Vagina (tissue), 2 donors: Measurements from ENCODE around the gene KRTAP10-3.

Source experiments
- POLR2A ChIP-seq, 2 donors: fragments of 450-650 bp; IDR thresholded peaks; one replicate each; pipeline ENCODE4 v1.6.1; 2017; ENCODE audit warnings: antibody characterized with exemption in 2 of 2, mild to moderate bottlenecking in 2 of 2, moderate library complexity in 2 of 2
- POLR2AphosphoS5 ChIP-seq, 2 donors: sonication (generic); formaldehyde crosslinking; IDR thresholded peaks; one replicate each; pipeline ENCODE4 v1.9.0; 2017; ENCODE audit warnings: antibody characterized with exemption in 2 of 2, mild to moderate bottlenecking in 2 of 2, low read depth in 1 of 2; ENCODE audit not compliant: insufficient read depth in 1 of 2
- TF ChIP-seq, protein P1 (sequence below), 3 experiments: fragments of 450-650 bp in 2 of 3; fragments of 200-600 bp in 1 of 3; sonication (generic) in 1 of 3; IDR thresholded peaks; one replicate each; pipeline ENCODE4 v1.5.1; 2017 to 2019; ENCODE audit warnings: antibody characterized with exemption in 3 of 3, mild to moderate bottlenecking in 2 of 3, moderate library complexity in 2 of 3

DNA sequence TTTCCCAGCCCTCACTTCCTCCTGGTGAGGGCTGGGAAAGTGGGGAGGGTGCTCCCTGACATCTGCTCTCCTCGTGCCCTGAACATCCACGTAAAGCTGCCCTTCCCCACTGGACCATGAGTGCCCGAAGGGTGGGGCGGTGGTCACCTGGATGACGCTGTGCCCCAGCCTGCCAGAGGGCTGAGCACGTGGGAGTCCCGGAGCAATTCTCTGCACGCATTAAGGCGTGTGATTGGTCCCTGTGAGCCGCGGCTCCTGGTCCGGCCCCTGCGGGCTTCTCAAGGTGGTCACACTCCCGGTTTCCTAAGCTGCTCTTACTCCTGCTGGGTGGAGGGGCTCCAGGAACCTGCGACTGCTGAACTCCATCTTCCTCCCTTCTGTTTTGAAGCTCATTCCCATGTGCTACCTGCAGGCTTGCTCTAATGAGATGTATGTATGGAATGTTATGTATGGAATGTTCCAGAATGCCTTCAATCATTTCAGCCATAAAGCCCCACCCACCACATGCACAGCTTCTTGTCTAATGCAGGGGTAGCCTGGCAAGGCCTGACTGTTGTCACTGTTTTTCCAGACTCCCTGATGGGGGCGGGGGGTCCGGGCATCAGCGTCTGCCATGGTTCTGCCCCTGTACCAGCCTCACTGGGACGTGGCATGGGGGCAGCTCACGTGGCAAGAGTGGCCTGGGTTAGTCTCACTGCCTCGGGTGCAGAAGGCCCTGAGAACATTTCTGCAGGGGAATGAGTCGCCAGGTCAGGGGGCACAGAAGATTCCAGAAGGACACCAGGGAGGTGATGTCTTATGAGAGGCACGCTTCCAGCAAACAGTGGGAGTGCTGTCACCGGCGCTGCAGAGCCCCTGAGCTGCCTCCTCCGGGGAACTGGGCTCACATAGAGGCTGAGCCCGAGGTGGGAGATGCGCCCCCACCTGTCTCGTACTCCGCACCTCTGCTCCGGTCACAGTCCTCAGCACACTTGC lies 38.0 kb downstream of the KRTAP10-3 start:
- TF ChIP-seq, protein P1, sequence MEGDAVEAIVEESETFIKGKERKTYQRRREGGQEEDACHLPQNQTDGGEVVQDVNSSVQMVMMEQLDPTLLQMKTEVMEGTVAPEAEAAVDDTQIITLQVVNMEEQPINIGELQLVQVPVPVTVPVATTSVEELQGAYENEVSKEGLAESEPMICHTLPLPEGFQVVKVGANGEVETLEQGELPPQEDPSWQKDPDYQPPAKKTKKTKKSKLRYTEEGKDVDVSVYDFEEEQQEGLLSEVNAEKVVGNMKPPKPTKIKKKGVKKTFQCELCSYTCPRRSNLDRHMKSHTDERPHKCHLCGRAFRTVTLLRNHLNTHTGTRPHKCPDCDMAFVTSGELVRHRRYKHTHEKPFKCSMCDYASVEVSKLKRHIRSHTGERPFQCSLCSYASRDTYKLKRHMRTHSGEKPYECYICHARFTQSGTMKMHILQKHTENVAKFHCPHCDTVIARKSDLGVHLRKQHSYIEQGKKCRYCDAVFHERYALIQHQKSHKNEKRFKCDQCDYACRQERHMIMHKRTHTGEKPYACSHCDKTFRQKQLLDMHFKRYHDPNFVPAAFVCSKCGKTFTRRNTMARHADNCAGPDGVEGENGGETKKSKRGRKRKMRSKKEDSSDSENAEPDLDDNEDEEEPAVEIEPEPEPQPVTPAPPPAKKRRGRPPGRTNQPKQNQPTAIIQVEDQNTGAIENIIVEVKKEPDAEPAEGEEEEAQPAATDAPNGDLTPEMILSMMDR (IDR thresholded peaks at IDR 0.05), result no peak
- TF ChIP-seq POLR2A (IDR thresholded peaks at IDR 0.05), result no peak
- TF ChIP-seq POLR2AphosphoS5 (IDR thresholded peaks at IDR 0.05; ENCODE audit: insufficient read depth in 1 of 2, low read depth in 1 of 2), result no peak
